Right lobe of liver (tissue), 6 donors: Measurements from ENCODE around the gene ASIC4. TPM values are rescaled to one million over a fixed set of nuclear protein-coding genes. Genes with fewer than 3 reads are reported as not detected.

Experiments
- ATAC-seq, 4 donors: fragments of 200-7000 bp; cut with Tn5 transposase; one replicate each; pipeline ENCODE4 v1.9.1; 2020; ENCODE audit warnings: mild to moderate bottlenecking in 4 of 4, moderate library complexity in 4 of 4
- DNase-seq, 3 donors: peaks; one replicate each; pipeline ENCODE4 v3.0.0-alpha.2; 2020
- H3K27ac ChIP-seq, 3 donors: fragments of 200-600 bp; one replicate each; pipeline ENCODE4 v1.8.0; 2022
- H3K27me3 ChIP-seq, 2 donors: fragments of 200-600 bp; one replicate each; pipeline ENCODE4 v1.8.0; 2022
- H3K36me3 ChIP-seq, 4 donors: fragments of 200-600 bp; sonication (generic) in 1 of 4; one replicate each; pipeline versions ENCODE4 v1.5.1 to v1.8.0; 2017 to 2022; ENCODE audit warnings: control low read depth in 1 of 4
- H3K4me1 ChIP-seq, 4 donors: fragments of 200-600 bp; sonication (generic) in 1 of 4; one replicate each; pipeline versions ENCODE4 v1.5.1 to v1.8.0; 2017 to 2022; ENCODE audit warnings: control low read depth in 1 of 4
- H3K4me3 ChIP-seq, 3 donors: fragments of 200-600 bp; one replicate each; pipeline ENCODE4 v1.8.0; 2022
- H3K9me3 ChIP-seq, 4 donors: fragments of 200-600 bp; sonication (generic) in 1 of 4; one replicate each; pipeline versions ENCODE4 v1.5.1 to v1.8.0; 2017 to 2022; ENCODE audit warnings: control low read depth in 1 of 4
- CTCF ChIP-seq, 4 donors: fragments of 200-600 bp in 3 of 4; fragments of 450-650 bp in 1 of 4; IDR thresholded peaks; one replicate each; pipeline versions ENCODE4 v1.5.1 to v1.8.0; 2016 to 2022; ENCODE audit warnings: antibody characterized with exemption in 4 of 4, mild to moderate bottlenecking in 2 of 4
- POLR2A ChIP-seq: fragments of 450-650 bp; IDR thresholded peaks from one replicate; pipeline ENCODE4 v1.6.1; 2017; ENCODE audit warnings: antibody characterized with exemption, mild to moderate bottlenecking
- WGBS: methylation state at CpG from one replicate; pipeline ENCODE4 v1.1.6; 2018; ENCODE audit warnings: low coverage, low lambda C conversion rate; ENCODE audit not compliant: insufficient coverage; ENCODE audit errors: missing lambda C conversion rate; 5-methylcytosine and 5-hydroxymethylcytosine counted together
- intact Hi-C, 2 donors: fragments of 100-400 bp; cut with DNase I; formaldehyde crosslinking; loops; one replicate each; pipeline versions ENCODE4 v1.11.2 to v1.14.1; 2022
- total RNA-seq, 6 experiments: library from RNA; depleted of rRNA in 2 of 6; stranded (reverse); fragments of >200 nt in 2 of 6; fragmentation: NEBNext Ultra II Directional in 3 of 6; extraction: Animal tissue kit (Norgen Biotek cat#: 25700) in 3 of 6; gene quantifications; one replicate each; pipeline versions ENCODE4 v1.1.0 to v1.2.4, GENCODE V29; 2016 to 2023
- donor health status: DM: no; HTN: yes; CAD: no.
- donor health status: DM: no; HTN: no; CAD: no.
- donor health status: DM: no; HTN: no; CAD: no.
- donor health status: DM: no; HTN: yes; CAD: no.
- donor health status: DM: no; HTN: yes; CAD: no.

Gene ASIC4
- total RNA-seq, 6 experiments from 2014 or later: not detected

GRCh38 chr2:219511547-219512325 lies 2.5 kb upstream of the ASIC4 start:
- intact Hi-C loops: no loop called here
- no peaks in the 10 kb centered on the region for H3K36me3 ChIP-seq
- no peaks in the 10 kb centered on the region for H3K9me3 ChIP-seq
- no peaks in the 10 kb centered on the region for H3K27me3 ChIP-seq
- H3K4me3 ChIP-seq: no peak overlapping the region
- TF ChIP-seq POLR2A (no peak), CTCF (IDR thresholded peaks at IDR 0.05) (no peak)
- ATAC-seq (no peak), DNase-seq (no peak)
- peaks cover 0 to 3% (median 0%) of the 10 kb centered on the region in 4 donors for H3K4me1 ChIP-seq
- 21% methylated on average over 13 of the region's 15 CpGs for whole genome bisulfite sequencing
- H3K27ac ChIP-seq: no peak overlapping the region

- H3K4me1 ChIP-seq: peaks cover 0 to 3% (median 0%) of the 10 kb centered on the region in 4 donors
- H3K4me3 ChIP-seq: no peak overlapping the region
- intact Hi-C loops: no loop called here
- no peaks in the 10 kb centered on the region for H3K27me3 ChIP-seq
- H3K9me3 ChIP-seq: no peaks in the 10 kb centered on the region
- no peaks in the 10 kb centered on the region for H3K36me3 ChIP-seq
- 12% methylated on average over 13 of the region's 16 CpGs for WGBS
- DNase-seq (no peak), ATAC-seq (no peak)
- TF ChIP-seq CTCF (IDR thresholded peaks at IDR 0.05) (no peak), POLR2A (no peak)
- H3K27ac ChIP-seq: no peak overlapping the region
These were observed 1.6 kb upstream of the ASIC4 start for GRCh38 chr2:219512524-219513216.

GRCh38 chr2:219513787-219514186 lies 495 bp upstream of the ASIC4 start:
- Histone ChIP-seq H3K4me3 (no peak overlapping the region), H3K36me3 (no peaks in the 10 kb centered on the region), H3K9me3 (no peaks in the 10 kb centered on the region), H3K27me3 (no peaks in the 10 kb centered on the region), H3K4me1 (peaks cover 0 to 3% (median 0%) of the 10 kb centered on the region in 4 donors), H3K27ac (no peak overlapping the region)
- TF ChIP-seq POLR2A (no peak), CTCF (IDR thresholded peaks at IDR 0.05) (no peak)
- no peak for ATAC-seq
- DNase-seq: no peak
- no CpG with 5 or more reads among the region's 4 CpGs for WGBS
- intact Hi-C loops: no loop called here

GRCh38 chr2:219514836-219515235 lies 554 bp downstream of the ASIC4 start:
- Histone ChIP-seq H3K9me3 (no peaks in the 10 kb centered on the region), H3K27me3 (no peaks in the 10 kb centered on the region), H3K4me3 (no peak overlapping the region), H3K36me3 (no peaks in the 10 kb centered on the region), H3K4me1 (peaks cover 0 to 2% (median 0%) of the 10 kb centered on the region in 4 donors), H3K27ac (no peak overlapping the region)
- DNase-seq (no peak), ATAC-seq (no peak)
- no CpG with 5 or more reads among the region's 21 CpGs for WGBS
- TF ChIP-seq POLR2A: no peak
- no peak for TF ChIP-seq CTCF (IDR thresholded peaks at IDR 0.05)
- intact Hi-C loops: no loop called here
